HT1080 (cell line): Measurements from ENCODE around the gene RNF227. TPM values are rescaled to one million over a fixed set of nuclear protein-coding genes. Genes with fewer than 3 reads are reported as not detected.
"Not testable (repeated sequence)": the region's sequence is repeated elsewhere in the genome, so short reads cannot be mapped to it uniquely, and the experiment has no call there.

ENCODE experiments used
- DNase-seq: peaks from one replicate; pipeline ENCODE4 v3.0.0-alpha.2; 2015; ENCODE audit warnings: low read depth
- polyA plus RNA-seq, 2 experiments: library from polyadenylated mRNA; depleted of rRNA; stranded (reverse); fragments of >200 nt; gene quantifications; 2 replicates each; pipeline ENCODE4 v1.2.3, GENCODE V29; 2015
- total RNA-seq: library from RNA; depleted of rRNA; stranded (reverse); fragments of >200 nt; shearing (Covaris generic); gene quantifications from 2 replicates; pipeline ENCODE4 v1.2.3, GENCODE V29; 2014; rRNA removed

RNF227 gene
- total RNA-seq, result 0.90 and 2.3 TPM in 2 replicates
- 5.6 and 11.7 TPM in 2 replicates for polyA plus RNA-seq (2015; cell fraction: cytosol; rRNA removed)
- 3.3 and 3.6 TPM in 2 replicates for polyA plus RNA-seq (2015; cell fraction: nucleus; rRNA removed)

DNA sequence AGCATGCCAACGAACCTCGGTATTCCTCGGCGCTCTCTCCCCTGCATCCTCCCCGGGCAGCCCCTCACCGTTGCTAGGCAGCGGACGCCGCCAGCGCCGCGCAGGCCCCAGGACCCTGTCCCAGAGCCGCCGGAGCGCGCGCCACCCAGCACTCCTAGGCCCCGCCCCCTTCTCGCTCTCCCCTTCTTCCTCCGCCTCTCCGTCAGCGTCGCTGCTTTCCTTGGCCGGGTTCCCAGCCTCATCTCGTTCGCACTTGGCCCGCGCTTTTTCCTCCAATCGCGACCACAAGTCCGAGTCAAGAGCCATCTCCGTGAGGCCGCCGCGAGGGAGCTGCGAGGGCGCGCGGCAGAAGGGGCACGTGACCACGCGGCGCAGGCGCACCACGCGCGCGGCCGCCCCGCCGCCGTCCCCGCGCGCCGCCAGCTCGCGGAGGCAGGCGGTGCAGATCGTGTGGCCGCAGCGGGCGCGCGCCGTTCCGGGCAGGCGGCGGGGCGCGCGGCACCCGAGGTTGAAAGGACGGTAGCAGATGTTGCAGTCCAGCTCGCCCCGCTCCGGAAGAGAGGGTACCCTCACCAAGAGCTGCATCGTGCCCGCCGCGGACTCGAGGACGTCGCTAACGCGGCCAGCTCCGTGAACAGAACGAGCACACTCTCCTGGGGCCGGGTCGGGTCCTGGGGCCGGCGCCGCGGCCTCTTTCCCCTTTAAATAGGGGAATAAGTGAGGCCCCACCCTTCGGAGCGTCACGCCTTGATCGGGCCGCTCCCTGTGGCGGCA is at the start of gene RNF227:
RNF227 (minus strand) TSS at position 679 of the 774 bp plus-strand sequence; CDS start at position 585, 94 bp downstream.
- DNase-seq, result peak; percentile 95

- DNase-seq, result no peak
Measured at GRCh38 chr17:7961421-7961820, 45.3 kb upstream of the RNF227 start.

DNA sequence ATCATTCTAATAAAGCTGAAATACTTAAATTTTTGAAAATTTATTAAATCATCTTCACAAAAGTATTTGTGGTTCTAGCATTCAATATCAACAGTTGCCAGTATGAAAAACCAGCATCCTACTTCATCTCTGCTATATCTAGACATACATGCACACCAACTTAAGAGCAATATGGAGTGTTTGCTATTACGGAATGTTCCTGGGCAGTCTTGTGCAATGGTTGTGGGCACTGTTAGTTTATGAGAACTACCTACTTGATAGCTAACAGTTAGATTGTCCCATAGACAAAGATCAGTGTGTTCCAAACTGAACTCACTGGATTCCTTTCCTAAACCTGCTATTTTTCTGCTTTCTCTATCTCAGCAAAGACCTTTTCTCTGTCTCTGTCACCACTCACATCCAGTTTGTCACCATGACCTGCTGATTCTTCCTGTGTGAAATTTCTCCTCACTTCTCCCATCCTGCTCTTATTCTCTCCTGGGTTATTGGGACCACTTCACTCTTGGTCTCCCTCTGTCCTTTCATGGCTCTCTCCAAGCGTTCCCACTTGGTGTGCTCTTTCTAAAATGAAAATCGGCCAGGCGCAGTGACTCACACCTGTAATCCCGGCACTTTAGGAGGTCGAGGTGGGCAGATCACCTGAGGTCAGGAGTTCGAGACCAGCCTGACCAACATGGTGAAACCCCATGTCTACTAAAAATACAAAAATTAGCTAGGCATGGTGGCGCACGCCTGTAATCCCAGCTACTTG is 43.6 kb upstream of the RNF227 start:
- no peak for DNase-seq

DNA sequence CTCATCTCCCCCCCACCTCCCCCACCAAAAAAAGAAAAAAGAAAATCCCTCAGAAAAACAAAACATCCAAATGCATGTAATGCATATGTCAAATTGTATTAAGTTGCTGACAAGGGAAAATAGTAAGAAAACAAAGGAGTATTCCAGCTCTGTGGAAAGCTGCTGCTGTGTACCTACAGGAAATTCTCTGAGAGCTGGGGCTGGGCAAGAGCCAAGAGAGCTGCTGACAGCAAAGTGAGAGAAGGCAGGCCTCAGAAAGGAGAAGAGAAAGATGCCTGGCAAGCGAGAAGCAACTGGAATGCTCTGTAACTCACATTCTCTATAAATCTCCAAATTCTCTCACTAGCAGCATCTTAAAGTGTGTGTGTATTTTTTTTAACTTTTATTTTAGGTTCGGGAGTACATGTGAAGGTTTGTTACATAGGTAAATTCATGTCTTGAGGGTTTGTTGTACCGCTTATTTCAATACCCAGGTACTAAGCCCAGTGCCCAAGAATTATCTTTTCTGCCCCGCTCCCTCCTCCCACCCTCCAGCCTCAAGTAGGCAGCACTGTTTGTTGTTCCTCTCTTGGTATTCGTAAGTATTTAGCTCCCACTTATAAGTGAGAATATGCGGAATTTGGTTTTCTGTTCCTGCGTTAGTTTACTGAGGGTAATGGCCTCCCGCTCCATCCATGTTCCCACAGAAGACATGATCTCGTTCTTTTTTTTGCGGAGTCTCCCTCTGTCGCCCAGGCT is 40.3 kb upstream of the RNF227 start:
- no peak for DNase-seq

GRCh38 chr17:7955414-7956227 is 39.5 kb upstream of the RNF227 start:
- DNase-seq, result no peak

DNA sequence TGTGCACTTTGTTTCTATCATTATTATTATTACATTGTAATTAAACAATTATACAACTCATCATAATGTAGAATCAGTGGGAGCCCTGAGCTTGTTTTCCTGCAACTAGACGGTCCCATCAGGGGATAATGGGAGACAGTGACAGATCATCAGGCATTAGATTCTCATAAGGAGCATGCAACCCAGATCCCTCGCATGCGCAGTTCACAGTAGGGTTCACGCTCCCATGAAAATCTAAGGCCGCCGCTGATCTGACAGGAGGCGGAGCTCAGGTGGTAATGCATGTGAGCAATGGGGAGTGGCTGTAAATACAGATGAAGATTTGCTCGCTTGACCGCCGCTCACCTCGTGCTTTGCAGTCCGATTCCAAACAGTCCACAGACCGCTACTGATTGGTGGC is 37.2 kb upstream of the RNF227 start:
- DNase-seq, result not testable (repeated sequence)

DNA sequence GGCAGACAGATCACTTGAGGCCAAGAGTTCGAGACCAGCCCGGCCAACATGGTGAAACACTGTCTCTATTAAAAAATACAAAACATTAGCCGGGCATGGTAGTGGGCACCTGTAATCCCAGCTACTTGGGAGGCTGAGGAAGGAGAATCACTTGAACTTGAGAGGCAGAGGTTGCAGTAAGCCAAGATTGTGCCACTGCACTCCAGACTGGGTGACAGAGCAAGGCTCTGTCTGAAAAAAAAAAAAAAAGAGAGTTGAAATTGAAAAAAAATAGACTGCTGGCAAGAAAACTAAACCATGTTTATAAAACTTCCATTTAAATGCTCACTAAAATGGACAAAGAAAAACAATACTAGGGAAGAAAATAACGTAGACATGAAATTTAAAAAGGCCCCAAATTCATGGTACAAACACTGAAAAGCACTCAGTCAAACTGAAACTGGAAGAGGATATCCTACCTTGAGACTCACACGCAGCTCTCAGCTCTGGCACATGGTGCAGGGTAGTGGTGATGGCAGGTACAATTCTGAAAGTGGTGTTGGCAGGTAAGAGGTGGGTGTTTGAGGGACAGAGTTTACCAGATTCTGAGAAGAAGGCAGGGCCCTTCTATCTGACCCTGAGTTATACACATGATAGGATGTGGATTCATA is 35.2 kb upstream of the RNF227 start:
- DNase-seq, result no peak

DNA sequence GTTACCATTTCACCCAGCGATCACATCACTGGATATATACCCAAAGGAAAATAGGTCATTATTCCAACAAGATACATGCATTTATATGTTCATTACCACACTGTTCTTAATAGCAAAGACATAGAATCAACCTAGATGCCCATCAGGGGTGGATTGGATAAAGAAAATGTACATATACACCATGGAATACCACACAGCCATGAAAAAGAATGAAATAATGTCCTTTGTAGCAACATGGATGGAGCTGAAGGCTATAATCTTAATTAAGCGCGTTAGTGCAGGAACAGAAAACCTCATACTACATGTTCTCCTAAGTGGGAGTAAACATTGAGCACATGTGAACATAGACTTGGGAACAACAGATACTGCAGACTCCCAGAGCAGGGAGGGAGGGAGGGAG is 34.5 kb upstream of the RNF227 start:
- DNase-seq, result no peak

DNA sequence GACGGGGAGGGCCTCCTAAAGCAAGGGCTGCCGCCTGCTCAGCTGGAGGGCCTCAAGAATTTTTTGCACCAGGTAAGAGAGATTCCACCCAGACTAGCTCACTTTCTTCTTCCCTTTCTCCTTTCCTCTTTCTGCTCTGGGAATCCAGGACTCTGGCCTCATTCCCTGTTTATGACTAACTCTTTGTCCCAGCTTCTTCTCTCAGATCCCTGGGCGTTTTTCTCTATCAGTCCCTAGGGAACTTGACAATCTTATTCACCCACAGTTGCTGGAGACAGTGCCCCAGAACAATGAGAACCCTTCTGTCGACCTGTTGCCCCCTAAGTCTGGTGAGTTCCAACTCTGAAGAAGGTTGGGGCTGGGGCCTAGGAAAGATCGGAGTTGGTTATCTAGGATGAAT is 31.6 kb upstream of the RNF227 start:
- no peak for DNase-seq

- no peak for DNase-seq
Measured at GRCh38 chr17:7946441-7946840, 30.4 kb upstream of the RNF227 start.

DNA sequence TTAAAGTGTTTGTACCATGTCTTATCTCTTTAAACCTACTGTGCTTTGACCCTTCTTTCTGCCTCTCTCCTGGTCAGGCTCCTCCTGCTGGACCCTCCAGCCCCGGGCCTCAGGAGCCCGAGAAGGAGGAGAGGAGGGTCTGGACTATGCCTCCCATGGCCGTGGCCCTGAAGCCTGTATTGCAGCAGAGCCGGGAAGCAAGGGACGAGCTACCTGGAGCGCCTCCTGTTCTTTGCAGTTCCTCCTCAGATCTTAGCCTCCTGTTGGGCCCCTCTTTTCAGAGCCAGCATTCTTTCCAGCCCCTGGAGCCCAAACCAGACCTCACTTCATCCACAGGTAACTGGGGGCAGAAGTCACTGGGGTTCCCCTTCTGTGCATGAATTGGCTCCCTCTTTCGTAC is 29.6 kb upstream of the RNF227 start:
- DNase-seq, result no peak

DNA sequence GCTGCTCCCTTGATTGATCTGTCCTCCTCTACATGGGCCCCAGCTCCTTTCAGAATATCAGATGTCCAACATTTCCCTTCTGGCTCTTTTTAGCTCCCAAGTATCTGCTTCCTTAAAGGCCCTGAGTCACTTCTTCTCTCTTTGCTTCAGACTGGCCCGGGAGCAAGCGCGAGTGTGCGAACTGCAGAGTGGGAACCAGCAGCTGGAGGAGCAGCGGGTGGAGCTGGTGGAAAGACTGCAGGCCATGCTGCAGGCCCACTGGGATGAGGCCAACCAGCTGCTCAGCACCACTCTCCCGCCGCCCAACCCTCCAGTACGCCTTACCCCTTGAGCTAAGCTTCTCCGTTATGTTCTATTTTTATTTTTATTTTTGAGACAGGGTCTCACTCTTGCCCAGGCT is 28.2 kb upstream of the RNF227 start:
- DNase-seq, result no peak

DNA sequence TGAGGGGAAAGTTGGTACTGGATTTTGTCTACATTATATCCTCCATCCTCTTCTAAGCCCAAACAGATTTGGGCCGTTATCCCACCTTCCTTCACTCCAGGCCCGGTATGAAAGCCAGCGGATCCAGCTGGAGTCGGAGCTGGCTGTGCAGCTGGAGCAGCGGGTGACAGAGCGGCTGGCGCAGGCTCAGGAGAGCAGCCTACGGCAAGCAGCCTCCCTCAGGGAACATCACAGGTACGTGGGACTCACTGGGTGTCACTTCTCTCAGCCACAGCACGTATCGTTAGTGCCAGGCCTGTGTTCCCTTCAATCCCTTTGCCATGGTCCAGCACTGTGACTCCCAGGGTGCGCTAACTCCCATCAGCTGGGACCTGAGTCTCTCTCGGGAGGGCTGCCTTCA is 27.2 kb upstream of the RNF227 start:
- DNase-seq, result no peak

- no peak for DNase-seq
Measured at GRCh38 chr17:7940743-7941142, 24.7 kb upstream of the RNF227 start.

DNA sequence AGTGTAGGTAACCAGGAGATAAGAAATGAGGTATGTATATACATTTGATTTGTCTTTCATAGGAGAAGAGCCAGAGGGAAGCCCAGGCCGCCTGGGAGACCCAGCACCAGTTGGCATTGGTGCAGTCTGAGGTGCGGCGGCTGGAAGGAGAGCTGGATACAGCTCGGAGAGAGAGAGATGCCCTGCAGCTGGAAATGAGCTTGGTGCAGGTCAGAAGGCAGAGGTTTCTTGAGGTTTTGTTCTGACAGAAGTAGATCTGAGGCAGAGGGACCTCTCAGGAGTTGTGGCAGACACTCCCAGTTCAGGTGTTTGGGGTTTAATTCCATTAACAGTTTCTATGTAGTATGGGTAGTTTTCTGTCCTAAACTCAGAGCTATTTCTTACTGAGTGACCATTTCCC is 23.9 kb upstream of the RNF227 start:
- DNase-seq, result no peak

- no peak for DNase-seq
Measured at GRCh38 chr17:7935859-7936258, 19.8 kb upstream of the RNF227 start.

GRCh38 chr17:7932949-7933348 is 16.9 kb upstream of the RNF227 start:
- peak; percentile 70 for DNase-seq

DNA sequence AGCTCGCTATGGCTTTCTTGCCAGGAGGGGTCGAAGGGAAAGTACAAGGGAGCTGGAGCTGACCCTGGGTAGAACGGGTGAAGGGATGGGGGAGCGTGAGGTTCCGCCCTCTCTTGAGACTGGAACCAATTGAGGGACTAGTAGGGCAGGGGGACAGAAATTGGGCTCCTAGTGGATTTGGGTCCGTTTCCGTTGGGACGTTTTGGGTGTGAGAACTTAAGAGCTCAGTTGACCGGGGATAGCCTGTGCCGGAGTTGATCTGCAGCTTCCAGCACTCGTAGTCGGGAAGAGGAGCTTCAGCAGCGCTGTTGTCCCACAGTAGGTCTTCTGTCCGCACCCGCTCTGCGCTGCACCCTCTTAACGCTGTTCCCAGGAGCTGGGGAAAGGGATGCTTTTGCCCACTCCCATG is 16.4 kb upstream of the RNF227 start:
- peak; percentile 8 for DNase-seq

DNA sequence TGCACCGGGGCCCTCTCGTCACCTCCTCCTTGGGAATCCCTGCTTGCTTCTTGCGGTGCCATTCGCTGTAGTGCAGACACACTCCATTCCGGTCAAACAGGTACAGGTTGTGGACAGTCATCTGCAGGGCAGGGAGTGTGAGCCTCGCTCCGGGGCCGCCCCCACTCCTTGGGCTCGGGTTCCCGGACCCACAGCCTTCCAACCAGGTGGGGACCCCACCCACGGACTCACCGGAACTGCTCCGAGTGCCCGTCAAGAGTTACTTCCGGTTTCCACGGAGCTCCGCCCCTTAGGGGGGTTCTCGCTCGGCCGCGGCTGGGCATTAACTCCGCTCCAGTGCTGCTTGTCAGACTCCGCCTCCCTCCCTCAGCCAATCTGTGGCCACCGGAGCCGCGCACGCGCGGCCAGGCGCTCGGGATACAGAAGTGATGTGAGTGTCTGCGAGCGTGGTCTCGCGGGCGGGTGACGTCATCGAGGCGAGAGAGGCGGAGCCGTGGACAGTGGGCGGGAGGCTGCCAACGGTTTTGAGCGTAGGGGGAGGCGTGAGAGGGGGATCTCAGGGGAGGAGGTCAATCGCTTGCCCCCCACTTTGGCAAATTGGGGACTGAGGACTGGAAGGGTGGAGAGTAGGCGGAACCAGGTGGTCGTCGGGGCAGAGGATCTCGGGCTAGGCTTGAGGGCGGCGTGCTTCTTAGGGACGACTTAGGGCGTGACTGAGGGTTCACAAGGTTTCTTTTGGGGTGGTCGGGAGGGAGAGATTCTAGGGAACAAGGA is 15.8 kb upstream of the RNF227 start, which contains the start of the genes CNTROB and TRAPPC1:
CNTROB (plus strand) TSS at position 498 of the 774 bp plus-strand sequence. CDS start 874 bp downstream, outside the sequence.
TRAPPC1 (minus strand) TSS at position 238 of the 774 bp plus-strand sequence; CDS start at position 121, 117 bp downstream.
- peak; percentile 98 for DNase-seq
